ENCODE data around the gene GPR25. TPM values are rescaled to one million over a fixed set of nuclear protein-coding genes. Genes with fewer than 3 reads are reported as not detected.
A peak's percentile ranks its signal among the peaks of the same experiment; 100 is the strongest.

Gene GPR25
- total and polyA plus RNA-seq, 10 of the 15 experiments (the other 5 are each of a cell fraction or from before 2014, with no cell fraction given): not detected

DNA sequence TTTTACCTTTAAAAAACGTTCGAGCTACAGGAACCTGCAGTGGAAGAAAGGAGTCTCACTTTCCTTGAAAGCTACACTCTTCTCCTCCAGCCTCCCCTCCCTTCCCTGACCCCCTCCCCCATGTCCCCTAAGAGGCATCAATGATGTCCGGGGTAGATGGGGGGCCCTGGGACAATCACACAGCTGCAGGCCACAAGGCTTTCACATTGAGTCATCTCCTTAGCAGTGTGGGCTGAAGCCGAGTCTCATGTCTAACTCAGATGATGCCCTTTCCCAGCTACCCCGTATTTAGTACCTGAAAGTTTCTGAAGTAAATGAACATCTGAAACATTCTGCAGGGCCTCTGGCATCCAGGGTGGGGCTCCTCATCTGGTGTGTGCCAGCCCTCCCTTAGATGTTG, 6.3 kb upstream of the GPR25 start (continued):
- TF ChIP-seq TCF3 (IDR thresholded peaks at IDR 0.05; ENCODE audit: borderline replicate concordance, insufficient read depth, low read depth, low read length) (peak; percentile 95), POU2F2 (IDR thresholded peaks at IDR 0.05; ENCODE audit: borderline replicate concordance, low read depth, low read length) (peak; percentile 83), YY1 (IDR thresholded peaks at IDR 0.05; ENCODE audit: low read depth, low read length) (peak; percentile 79), EGR1 (IDR thresholded peaks at IDR 0.05; ENCODE audit: borderline replicate concordance in 1 of 2, low read depth in 2 of 2, low read length in 2 of 2) (peak in 1 of 2 experiments; percentile 55; a peak in 2 of 3 replicates), ETV6 (conservative IDR thresholded peaks at IDR 0.05 in 1 of 2, IDR thresholded peaks at IDR 0.05 in 1 of 2; ENCODE audit: borderline replicate concordance in 1 of 2, low read depth in 1 of 2) (peak in 1 of 2 experiments; percentile 90; a peak in 2 of 4 replicates), MTA2 (IDR thresholded peaks at IDR 0.05; ENCODE audit: low read depth) (peak; percentile 96), POLR2AphosphoS5 (IDR thresholded peaks at IDR 0.05; ENCODE audit: low read length) (0 out of 2 replicates have a peak, but pooled peaks have one; percentile 33), TCF7 (IDR thresholded peaks at IDR 0.05; ENCODE audit: borderline replicate concordance) (peak; percentile 70), MTA3 (IDR thresholded peaks at IDR 0.05; ENCODE audit: borderline replicate concordance, low read length) (peak; percentile 97), BACH1 (IDR thresholded peaks at IDR 0.05; ENCODE audit: borderline replicate concordance) (peak; percentile 94; the same call in 1 of the 2 replicates), ZNF384 (IDR thresholded peaks at IDR 0.05; ENCODE audit: borderline replicate concordance, low read depth, low read length) (peak; percentile 35; the same call in 1 of the 2 replicates), ZNF687 (IDR thresholded peaks at IDR 0.05) (peak; percentile 80), PAX5 (IDR thresholded peaks at IDR 0.05; ENCODE audit: borderline replicate concordance, low read depth, low read length) (peak; percentile 93), TARDBP (IDR thresholded peaks at IDR 0.05; ENCODE audit: borderline replicate concordance) (peak; percentile 80; the same call in 1 of the 2 replicates), FOXM1 (IDR thresholded peaks at IDR 0.05; ENCODE audit: low read depth, low read length) (peak; percentile 95), SMAD1 (IDR thresholded peaks at IDR 0.05; ENCODE audit: low read depth, partially characterized antibody) (peak; percentile 86), BHLHE40 (IDR thresholded peaks at IDR 0.05; ENCODE audit: borderline replicate concordance in 1 of 2, low read depth in 2 of 2, low read length in 1 of 2) (peak; percentile 70 to 80; a peak in 2 of 4 replicates), SP1 (IDR thresholded peaks at IDR 0.05; ENCODE audit: low read depth, low read length) (peak; percentile 87), EED (IDR thresholded peaks at IDR 0.05; ENCODE audit: low read depth) (peak; percentile 99), RELB (IDR thresholded peaks at IDR 0.05; ENCODE audit: low read depth) (peak; percentile 87), BCL11A (IDR thresholded peaks at IDR 0.05; ENCODE audit: low read depth, low read length) (peak; percentile 97), GATAD2B (conservative IDR thresholded peaks at IDR 0.05; ENCODE audit: low read depth) (peak; percentile 97), DPF2 (IDR thresholded peaks at IDR 0.05) (peak; percentile 94), ZSCAN29 (IDR thresholded peaks at IDR 0.05) (peak; percentile 9; the same call in 1 of the 2 replicates)
